Glutamatergic neuron (in vitro differentiated cells): ENCODE results near the gene ZNF646. TPM values are rescaled to one million over a fixed set of nuclear protein-coding genes. Genes with fewer than 3 reads are reported as not detected.

ENCODE experiments used
- DNase-seq: peaks from one replicate; pipeline ENCODE4 v3.0.0; 2022
- H3K27ac Mint-ChIP-seq: one replicate; pipeline ENCODE4 v1.8.0; 2020; ENCODE audit warnings: mild to moderate bottlenecking, mixed read lengths, inconsistent platforms; ENCODE audit not compliant: unreplicated experiment
- H3K27me3 Mint-ChIP-seq: one replicate; pipeline ENCODE4 v1.8.0; 2020; ENCODE audit warnings: mild to moderate bottlenecking, moderate library complexity, mixed read lengths, inconsistent platforms; ENCODE audit not compliant: unreplicated experiment
- H3K36me3 Mint-ChIP-seq: one replicate; pipeline ENCODE4 v1.8.0; 2020; ENCODE audit warnings: mild to moderate bottlenecking, mixed read lengths, inconsistent platforms; ENCODE audit not compliant: unreplicated experiment
- H3K4me1 Mint-ChIP-seq: one replicate; pipeline ENCODE4 v1.8.0; 2020; ENCODE audit warnings: mild to moderate bottlenecking, low read depth, mixed read lengths, inconsistent platforms; ENCODE audit not compliant: unreplicated experiment
- H3K4me3 Mint-ChIP-seq: one replicate; pipeline ENCODE4 v1.8.0; 2020; ENCODE audit warnings: mild to moderate bottlenecking, mixed read lengths, inconsistent platforms; ENCODE audit not compliant: unreplicated experiment
- H3K9me3 Mint-ChIP-seq: one replicate; pipeline ENCODE4 v1.8.0; 2020; ENCODE audit warnings: mild to moderate bottlenecking, moderate library complexity, mixed read lengths, inconsistent platforms; ENCODE audit not compliant: unreplicated experiment
- total RNA-seq: library from RNA; stranded (reverse); fragmentation: NEBNext Ultra II Directional; extraction: Animal tissue kit (Norgen Biotek cat#: 25700); gene quantifications from one replicate; pipeline ENCODE4 v1.2.1, GENCODE V29; 2021; ENCODE audit not compliant: unreplicated experiment
- TF ChIP-seq, protein P1 (sequence below): fragments of 200-600 bp; sonication (generic); IDR thresholded peaks from one replicate; pipeline ENCODE4 v1.5.0; 2021; ENCODE audit not compliant: partially characterized antibody, unreplicated experiment

Gene ZNF646
- total RNA-seq, 1 donor from 2014 or later: 33.1 TPM

DNA sequence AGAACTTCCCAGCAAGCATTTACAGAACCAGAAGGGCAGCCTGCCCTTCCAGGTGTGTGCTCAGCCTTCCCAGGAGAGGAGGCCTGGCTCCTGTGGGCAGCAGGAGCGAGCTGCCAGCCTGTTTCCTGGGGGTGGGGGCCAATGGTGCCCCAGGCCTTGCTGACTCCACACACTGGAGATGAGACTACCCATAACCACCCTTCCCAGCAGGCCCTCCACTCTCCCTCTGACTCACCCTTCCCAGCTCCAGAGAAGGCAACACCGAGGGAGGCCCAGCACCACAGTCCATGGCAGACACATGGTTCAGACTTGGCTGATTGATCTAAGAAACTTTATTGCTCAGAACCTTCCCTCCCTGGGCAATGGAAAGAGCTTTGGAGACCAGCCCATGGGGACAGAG lies 16.3 kb downstream of the ZNF646 start:
- Mint-ChIP-seq H3K36me3 (no peaks in the 10 kb centered on the region), H3K4me1 (peaks cover 8% of the 10 kb centered on the region), H3K9me3 (peaks cover 9% of the 10 kb centered on the region), H3K4me3 (no peak overlapping the region), H3K27ac (no peak overlapping the region), H3K27me3 (peaks cover 12% of the 10 kb centered on the region)
- DNase-seq: no peak
- TF ChIP-seq, protein P1, sequence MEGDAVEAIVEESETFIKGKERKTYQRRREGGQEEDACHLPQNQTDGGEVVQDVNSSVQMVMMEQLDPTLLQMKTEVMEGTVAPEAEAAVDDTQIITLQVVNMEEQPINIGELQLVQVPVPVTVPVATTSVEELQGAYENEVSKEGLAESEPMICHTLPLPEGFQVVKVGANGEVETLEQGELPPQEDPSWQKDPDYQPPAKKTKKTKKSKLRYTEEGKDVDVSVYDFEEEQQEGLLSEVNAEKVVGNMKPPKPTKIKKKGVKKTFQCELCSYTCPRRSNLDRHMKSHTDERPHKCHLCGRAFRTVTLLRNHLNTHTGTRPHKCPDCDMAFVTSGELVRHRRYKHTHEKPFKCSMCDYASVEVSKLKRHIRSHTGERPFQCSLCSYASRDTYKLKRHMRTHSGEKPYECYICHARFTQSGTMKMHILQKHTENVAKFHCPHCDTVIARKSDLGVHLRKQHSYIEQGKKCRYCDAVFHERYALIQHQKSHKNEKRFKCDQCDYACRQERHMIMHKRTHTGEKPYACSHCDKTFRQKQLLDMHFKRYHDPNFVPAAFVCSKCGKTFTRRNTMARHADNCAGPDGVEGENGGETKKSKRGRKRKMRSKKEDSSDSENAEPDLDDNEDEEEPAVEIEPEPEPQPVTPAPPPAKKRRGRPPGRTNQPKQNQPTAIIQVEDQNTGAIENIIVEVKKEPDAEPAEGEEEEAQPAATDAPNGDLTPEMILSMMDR: no peak

DNA sequence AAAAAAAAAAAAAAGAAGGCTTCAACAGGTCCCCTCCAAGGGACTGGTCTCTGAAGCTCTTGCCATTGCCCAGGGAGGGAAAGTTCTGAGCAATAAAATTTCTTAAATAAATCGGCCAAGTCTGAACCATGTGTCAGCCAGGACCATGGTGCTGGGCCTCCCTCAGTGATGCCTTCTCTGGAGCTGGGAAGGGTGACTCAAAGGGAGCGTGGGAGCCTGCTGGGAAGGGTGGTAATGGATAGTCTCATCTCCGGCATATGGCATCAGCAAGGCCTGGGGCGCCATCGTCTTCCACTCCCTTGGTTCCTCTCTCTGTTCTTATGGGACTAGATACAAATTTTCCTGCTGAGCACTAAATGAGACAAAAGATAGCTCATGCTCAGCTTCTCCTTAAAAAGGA lies 18.1 kb downstream of the ZNF646 start:
- Mint-ChIP-seq H3K36me3 (no peaks in the 10 kb centered on the region), H3K4me3 (peak overlapping the region; percentile 99), H3K27ac (peak overlapping the region; percentile 71), H3K9me3 (peaks cover 9% of the 10 kb centered on the region), H3K4me1 (peaks cover 4% of the 10 kb centered on the region), H3K27me3 (peaks cover 13% of the 10 kb centered on the region)
- DNase-seq: no peak
- TF ChIP-seq, protein P1: no peak

DNA sequence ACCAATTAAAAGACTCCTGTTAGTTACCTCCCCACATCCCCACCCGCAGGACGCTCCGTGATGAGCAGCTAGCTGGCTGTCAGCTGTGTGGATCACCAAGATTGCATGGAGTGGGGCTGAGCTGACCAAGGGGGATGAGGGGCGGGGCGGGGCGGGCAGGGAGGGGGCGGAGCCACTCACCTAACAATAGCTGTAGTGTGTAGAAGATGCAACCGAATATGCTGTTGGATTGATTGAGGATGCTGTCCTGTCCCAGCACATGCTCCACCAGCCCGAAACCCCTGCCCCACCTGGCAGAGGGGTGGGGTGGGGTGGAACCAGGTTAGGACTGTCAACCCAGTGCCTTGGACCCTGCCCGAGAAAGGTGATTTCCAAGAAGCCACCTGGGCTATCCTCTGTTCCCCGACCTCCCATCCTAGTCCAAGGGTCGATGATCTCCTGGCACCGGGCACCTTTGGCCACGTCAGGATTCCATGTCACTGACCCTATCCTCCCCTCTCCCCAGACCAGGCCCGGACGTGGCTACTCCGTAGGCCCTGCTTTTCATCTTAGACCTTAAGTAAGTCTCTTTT lies 19.0 kb downstream of the ZNF646 start:
- peaks cover 13% of the 10 kb centered on the region for H3K27me3 Mint-ChIP-seq
- peak overlapping the region; percentile 99 for H3K4me3 Mint-ChIP-seq
- peak; percentile 68 for DNase-seq
- peak overlapping the region; percentile 89 for H3K27ac Mint-ChIP-seq
- H3K36me3 Mint-ChIP-seq: no peaks in the 10 kb centered on the region
- TF ChIP-seq, protein P1: no peak
- H3K9me3 Mint-ChIP-seq: peaks cover 9% of the 10 kb centered on the region
- peaks cover 4% of the 10 kb centered on the region for H3K4me1 Mint-ChIP-seq

DNA sequence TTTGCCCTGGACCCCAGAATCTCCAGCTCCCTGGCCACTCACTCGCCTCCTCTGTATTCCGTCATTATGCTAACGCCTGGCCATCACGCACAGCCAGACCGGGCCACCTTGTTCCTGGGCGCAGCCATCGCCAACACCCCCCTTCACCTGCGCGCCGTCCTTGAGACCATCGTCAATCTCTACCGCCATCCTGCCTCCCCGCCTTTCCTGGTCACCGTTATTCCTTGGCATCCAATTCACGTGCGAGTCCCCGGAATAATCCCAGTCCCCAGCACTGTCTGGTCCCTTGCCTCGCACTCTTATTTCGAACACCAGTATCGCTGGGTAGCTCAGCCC lies 19.8 kb downstream of the ZNF646 start:
- H3K36me3 Mint-ChIP-seq: no peaks in the 10 kb centered on the region
- DNase-seq: no peak
- peaks cover 4% of the 10 kb centered on the region for H3K4me1 Mint-ChIP-seq
- peaks cover 9% of the 10 kb centered on the region for H3K9me3 Mint-ChIP-seq
- H3K27ac Mint-ChIP-seq: peak overlapping the region; percentile 94
- peaks cover 13% of the 10 kb centered on the region for H3K27me3 Mint-ChIP-seq
- H3K4me3 Mint-ChIP-seq: peak overlapping the region; percentile 99
- TF ChIP-seq, protein P1: no peak

DNA sequence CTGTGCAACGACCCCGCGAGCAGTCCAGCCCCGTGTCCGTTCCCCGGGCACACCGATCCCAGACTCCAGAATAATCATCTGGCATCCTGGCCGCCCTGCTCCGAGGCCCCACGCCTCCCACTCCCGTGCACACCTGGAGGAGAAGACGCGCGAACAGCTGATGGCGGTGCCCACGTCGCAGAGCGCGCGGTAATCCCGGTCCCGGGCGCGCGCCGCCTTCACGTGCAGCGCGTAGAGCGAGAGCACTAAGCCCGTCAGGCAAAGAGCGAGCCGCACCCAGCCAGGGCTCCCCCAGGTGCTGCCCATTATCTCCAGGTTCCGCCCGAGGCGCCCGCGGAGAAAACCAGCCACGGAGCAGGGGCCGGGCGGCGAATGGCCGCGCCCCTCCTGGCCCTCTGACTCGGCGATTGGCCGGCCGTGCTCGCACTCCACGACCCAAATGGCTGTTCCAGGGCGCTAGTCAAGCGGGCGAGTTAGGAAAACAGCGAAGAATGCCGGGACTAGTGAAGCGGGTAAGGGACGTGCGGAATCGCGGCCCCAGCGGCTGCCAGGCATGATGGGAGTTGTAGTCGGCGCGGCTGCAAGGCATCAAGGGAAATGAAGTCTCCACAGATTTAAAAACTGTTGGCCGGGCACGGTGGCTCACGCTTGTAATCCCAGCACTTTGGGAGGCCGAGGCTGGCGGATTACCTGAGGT lies 20.4 kb downstream of the ZNF646 start, which contains the start of gene VKORC1:
Gene VKORC1 (minus strand): TSS at position 374 of the 697 bp plus-strand sequence. CDS start 68 bp downstream, at position 306.
- Mint-ChIP-seq H3K36me3 (no peaks in the 10 kb centered on the region), H3K27ac (peak within 1 kb of the TSS; percentile 94), H3K4me3 (peak within 1 kb of the TSS; percentile 99), H3K4me1 (peaks cover 4% of the 10 kb centered on the region), H3K9me3 (peaks cover 9% of the 10 kb centered on the region), H3K27me3 (peaks cover 13% of the 10 kb centered on the region)
- TF ChIP-seq, protein P1: no peak
- DNase-seq: peak; percentile 90
